Umbilical cord (tissue), 2 donors: ENCODE data around the gene SERBP1. TPM values are rescaled to one million over a fixed set of nuclear protein-coding genes. Genes with fewer than 3 reads are reported as not detected.
"Not testable (repeated sequence)": the region's sequence is repeated elsewhere in the genome, so short reads cannot be mapped to it uniquely, and the experiment has no call there.

Experiments used
- DNase-seq: peaks from one replicate; pipeline ENCODE4 v3.0.0-alpha.2; 2015; ENCODE audit warnings: low spot score
- total RNA-seq: library from RNA; depleted of rRNA; stranded (reverse); fragments of >200 nt; gene quantifications from one replicate; pipeline ENCODE4 v1.2.3, GENCODE V29; 2014; ENCODE audit warnings: low replicate concordance; ENCODE audit not compliant: insufficient read depth

SERBP1 gene
- total RNA-seq, 1 donor from 2014 or later: 190 TPM

DNA sequence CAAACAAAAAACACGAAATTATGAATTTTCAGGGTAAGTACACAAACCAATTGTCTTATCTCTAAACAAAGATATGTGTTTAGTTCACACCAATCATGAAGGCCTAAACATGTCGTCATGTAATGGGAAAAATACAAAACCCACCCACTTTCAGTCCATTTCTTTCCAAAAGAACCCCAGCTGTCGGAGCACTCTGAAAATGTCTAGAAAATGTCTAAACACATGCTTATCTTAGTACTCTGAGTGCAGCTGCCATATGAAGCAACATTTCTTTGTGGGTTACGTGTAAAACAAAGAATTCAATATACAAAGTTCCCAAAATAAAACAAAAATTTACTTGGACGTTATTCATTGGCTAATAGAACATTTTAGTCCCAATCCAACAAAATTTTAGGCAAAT lies 22.7 kb downstream of the SERBP1 start:
- DNase-seq: no peak

DNA sequence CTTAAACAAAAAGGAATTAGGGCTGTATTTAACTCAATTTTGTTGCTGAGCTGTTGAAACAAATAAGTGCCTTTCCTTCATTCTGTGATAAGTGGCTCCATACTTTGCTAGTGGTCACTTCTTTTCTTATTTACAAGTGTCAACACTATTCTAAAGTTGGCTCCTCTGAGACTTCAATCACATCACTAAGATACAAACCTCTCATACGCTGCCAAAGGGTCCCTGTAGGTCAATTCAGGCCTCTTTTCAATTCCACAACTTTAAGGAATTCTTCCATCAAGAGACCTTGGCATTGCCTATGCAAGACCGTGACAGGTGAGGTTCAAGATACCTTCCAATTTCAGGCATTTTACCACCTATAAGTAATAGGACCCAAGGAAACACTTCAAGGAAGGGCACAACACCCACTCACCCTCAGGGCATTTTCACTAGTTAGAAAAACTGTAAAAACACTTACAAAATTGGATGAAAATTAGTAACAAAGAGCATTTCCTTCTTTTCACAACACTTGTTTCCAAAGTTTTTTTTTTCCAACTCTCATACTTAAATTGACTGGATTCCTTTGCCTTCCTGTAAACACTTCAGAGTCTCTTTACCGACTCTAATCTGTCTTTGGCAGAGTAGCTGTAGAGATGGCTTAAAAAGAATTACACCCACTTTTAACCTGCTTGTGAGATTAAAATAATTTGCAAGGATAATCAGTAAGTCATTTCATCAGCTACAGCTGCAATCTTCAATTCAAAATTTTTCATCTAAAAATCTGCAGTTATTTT lies 24.5 kb downstream of the SERBP1 start:
- DNase-seq: no peak

DNA sequence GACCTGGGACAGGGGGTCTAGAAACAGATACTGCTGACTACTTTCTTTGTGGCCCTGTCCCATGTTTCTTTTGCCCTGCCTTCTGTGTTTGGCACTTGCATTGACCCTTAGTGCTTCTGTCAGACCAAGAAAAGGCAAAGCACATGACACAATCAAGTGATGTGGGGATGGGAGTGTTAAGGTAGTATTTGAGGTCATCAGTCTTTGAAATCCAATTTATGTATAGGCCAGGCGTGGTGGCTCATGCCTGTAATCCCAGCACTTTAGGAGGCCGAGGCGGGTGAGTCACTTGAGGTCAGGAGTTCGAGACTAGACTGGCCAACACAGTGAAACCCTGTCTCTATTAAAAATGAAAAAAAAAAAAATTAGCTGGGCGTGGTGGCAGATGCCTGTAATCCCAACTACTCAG lies 26.0 kb downstream of the SERBP1 start:
- DNase-seq: no peak

DNA sequence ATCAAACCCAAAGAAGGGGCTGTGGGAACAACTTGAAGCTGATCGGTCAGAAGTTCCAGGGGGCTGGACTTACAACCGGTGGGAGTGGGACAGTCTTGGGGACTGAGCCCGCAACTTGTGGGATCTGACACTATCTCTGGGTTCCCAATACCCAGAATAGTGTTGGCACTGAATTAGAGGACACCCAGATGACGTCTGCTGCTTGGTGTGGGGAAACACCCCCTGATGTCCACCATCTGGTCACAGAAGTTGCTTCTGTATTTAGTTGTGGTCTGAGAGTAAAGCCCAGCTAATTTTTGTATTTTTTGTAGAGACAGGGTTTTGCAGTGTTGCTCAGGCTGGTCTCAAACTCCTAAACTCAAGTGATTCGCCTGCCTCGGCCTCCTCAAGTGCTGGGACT lies 28.8 kb downstream of the SERBP1 start:
- no peak for DNase-seq

DNA sequence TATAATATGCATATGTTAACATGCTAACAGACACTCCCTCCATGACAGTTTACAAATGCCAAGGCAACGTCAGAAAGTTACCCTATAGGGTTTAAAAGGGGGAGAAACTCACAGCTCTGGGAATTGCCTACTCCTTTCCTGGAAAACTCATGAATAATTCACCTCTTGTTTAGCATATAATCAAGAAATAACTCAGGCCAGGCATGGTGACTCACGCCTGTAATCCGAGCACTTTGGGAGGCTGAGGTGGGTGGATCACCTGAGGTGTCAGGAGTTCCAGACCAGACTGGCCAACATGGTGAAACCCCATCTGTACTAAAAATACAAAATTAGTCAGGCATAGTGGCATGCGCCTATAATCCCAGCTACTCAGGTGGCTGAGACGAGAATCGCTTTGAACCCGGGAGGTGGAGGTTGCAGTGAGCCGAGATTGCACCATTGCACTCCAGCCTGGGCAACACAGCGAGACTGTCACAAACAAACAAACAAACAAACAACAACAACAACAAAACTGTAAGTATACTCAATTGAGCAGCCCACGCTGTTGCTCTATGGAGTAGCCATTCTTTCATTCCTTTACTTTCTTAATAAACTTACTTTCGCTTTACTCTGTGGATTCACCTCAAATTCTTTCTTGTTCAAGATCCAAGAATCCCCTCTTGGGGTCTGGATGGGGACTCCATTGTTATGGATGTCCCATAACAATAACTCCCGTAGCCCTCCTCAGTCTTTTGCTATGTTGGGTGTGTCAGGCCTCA lies 30.0 kb downstream of the SERBP1 start:
- not testable (repeated sequence) for DNase-seq

DNA sequence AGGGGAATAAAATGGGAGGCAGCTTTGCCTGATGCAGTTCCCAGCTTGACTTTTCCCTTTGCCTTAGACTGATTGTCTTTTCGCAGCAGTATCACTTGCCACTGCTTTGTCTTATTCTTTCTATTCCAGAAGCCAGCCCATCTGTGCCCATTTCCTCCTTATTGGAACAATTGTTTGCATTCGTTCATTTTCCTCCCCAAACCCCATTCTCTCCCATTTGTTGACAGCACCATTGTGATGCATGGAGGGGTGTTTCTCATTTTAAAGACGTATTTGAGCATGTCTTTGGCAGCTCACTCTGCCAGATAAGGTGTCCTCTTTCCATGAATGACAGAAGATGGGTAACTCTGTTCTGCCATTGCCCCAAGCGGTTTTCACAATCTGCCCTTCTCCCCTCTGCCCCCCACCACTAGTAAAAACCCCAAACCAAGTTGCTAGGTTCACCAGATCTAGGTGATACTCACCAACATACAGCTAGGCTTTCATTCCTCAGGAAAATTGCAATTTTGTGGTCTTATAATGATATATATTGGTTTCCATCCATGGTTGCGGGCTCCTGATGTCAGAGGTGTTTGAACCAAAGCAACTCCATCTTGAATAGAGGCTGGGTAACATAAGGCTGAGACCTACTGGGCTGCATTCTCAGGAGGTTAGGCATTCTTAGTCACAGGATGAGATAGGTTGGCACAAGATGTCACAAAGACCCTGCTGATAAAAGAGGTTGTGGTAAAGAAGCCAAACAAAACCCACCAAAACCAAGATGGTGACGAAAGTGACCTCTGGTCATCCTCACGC lies 30.8 kb downstream of the SERBP1 start:
- no peak for DNase-seq

DNA sequence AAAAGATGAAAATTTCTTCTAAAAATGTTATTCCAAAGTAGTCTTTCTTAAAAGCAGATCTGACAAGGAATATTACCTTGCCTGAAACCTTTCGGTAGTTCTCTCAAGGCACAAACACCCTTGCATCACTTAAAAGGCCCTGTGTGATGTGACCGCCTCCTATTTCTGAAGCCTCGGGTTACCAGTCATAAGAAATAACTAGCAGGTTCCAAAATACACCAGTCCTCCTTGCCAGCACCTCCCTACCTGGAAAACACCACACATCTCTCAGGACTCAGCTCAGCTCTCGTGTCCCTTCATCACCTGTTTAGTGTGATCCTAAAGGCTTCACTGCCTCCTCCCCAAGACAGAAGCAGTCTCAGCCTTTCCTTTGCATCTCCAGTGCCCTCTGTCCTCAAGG lies 35.7 kb downstream of the SERBP1 start:
- DNase-seq: no peak

DNA sequence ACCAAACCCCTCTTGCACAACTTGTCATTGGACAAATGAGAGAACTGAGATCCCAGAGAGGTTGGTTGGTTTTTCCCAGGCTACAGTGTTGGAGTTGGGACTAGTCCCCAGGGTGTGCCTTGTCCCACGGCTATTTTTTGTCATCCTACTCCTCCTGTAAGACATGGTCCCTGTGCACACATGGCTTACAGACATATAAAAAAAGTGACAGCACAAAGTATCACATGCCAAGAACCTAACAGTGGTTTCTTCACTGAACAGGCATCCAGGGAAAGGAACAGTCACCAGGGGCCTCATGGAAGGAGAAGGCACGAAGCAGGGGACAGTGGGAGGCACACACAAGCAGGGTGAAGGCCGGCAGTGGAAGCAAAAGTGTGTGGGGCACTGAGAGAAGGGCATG lies 36.5 kb downstream of the SERBP1 start:
- DNase-seq: no peak

DNA sequence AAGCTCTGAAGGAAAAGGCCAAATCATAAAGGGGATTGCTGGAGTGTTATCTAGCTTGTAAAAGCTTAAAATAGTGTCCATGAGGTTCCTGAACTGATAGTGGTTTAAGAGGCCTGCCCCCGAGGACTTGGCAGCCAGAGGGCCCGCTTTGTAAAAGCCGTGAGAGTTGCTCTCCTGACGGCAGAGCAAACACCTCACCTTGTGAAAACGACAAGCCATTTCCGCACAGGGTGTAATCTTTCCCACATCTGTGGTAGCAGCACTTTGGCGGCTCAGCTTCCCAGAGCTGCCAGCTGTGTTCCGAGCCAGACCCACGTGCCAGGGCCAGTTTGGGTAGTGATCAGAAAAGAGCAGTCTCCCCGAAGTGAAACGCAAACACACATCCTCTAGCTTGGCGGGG lies 37.0 kb downstream of the SERBP1 start:
- DNase-seq: peak; percentile 37

DNA sequence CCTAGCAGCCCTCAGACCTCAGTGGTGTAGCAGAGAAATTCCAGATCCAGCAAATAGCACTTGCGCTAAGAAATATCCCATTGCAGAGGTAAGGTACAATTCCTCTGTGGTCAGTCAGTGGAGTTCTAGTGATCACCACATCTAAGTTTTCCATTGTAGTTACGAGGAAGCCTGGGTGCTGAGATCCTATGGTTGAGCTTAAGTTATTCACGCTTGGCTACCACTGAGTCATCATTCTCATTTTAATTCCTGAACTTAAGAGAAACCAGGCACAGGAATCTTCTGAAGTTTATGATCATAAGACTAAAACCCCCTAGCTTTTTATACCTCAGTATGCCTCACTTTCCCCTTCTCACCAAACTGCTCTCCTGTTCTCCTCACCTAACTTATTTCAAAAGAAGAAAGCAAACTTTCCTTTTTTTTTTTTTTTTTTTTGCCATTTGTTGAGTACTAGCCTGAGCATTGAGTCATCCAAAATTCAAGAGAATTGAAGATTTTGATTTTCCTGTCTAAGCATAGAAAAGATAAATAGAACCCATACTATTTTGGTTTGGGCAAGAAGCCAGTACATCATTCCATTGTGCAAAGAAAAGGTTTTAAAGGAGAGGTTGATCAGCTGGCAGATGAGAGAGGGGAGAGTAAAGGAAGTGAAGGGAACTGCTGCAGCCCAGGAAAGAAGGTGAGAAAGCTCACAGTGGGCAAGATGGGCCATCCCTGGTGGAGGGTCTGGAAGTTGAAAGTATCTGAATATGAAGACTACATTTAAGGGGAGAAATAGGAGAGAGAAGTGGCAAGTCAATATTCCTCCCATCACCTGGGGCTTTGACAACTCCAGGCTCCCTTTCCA lies 39.9 kb downstream of the SERBP1 start:
- DNase-seq: no peak

DNA sequence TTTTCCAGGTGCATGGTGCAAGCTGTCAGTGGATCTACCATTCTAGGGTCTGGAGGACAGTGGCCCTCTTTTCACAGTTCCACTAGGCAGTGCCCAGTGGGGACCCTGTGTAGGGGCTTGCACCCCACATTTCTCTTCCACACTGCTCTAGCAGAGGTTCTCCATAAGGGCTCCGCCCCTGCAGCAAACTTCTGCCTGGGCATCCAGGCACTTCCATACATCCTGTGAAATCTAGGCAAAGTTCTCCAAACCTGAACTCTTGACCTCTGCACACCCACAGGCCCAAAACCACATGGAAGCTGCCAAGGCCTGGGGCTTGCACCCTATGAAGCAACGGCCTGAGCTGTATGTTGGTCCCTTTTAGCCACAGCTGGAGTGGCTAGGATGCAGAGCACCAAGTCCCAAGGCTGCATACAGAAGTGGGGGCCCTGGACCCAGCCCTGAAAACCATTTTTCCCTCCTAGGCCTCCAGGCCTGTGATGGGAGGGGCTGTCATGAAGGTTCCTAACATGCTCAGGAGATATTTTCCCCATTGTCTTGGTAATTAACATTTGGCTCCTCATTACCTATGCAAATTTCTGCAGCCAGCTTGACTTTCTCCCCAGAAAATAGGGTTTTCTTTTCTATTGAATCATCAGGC lies 46.1 kb downstream of the SERBP1 start:
- no peak for DNase-seq

DNA sequence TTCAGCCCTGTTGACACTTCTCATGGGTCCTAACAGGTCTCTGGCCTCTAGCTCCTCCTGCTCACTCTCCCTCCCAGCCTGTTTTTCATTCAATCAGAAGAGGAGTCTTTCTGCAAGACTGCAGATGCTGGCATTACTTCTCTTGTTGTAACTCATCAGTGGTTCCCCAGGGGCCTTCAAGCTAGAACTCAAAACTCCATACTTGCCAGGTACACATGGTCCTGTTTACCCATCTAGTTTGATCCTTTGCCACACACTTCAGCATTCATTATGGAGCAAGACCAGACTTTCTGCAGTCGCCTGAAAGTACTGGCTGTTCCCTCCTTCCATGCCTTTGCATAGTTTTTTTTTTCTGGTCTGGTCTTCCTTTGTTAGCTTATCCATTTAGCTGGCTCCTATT lies 47.9 kb downstream of the SERBP1 start:
- DNase-seq: no peak

DNA sequence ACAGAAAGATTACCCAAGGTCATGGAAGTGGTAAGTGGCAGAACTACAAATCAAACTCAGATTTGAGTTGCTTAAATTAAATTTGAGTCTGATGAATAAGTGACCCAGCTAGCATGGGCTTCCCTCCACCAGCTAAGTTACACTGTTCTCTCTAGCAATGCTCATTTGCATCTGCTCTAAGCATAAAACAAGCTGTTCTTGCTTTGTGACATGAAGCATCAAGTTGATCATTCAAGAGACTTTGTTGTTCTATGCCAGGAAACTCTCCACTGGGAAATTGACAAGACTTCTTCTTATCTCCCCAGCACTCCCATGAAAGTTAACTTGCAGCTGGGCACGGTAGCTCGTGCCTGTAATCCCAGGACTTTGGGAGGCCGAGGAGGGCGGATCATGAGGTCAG lies 49.0 kb downstream of the SERBP1 start:
- DNase-seq: no peak

DNA sequence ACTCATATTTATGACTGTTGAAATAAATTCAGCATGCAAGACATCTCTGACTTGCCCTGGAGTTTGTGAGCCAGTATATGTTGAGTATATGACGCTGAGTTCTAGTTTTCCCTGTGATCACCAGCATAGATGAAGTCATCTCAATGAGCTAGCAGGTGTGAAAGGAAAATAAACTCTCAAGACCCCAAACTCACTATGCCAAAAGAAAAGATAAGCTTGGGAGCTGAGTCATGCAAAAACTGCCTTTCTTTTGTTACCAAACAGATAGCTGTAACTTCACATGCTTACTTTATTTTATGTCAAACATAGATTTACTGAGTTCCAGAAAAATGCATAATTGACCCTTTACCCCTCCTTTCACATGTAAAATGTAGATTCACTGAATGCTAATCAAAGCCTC lies 52.9 kb downstream of the SERBP1 start:
- DNase-seq: no peak

DNA sequence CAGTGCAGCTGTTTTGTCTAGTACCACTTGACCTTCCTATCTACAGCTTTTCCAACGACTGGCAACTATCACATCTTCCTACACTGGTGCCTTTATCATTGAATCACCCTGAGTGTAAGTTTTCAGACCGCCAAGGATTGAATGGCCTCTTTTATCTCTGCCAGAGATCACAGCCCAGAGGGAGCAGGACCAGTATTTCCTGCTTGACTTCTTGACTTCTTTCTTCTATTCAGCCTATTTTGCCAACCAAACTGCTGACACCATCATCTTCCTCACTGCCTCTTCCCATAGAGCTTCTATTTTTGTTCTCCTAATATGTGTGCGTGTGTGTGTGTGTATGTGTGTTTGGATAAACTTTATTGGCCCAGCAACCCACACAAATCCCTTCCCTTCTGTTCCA lies 53.8 kb downstream of the SERBP1 start:
- DNase-seq: peak; percentile 37

DNA sequence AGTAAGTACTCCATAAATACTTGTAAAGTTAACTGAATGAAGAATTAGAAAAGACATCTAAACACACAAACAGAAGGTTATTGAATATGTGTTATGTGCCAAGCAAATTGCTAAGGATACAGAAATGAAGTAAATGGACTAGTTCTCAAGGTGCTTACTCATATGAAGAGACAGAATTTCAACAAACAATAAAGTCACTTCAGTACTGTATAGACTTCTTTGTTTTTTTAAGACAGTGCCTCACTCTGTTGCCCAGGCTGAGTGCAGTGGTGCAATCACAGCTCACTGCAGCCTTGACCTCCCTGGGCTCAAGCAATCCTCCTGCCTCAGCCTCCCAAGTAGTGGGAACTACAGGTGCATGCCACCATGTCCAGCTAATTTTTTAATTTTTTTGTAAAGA lies 57.3 kb downstream of the SERBP1 start:
- no peak for DNase-seq

DNA sequence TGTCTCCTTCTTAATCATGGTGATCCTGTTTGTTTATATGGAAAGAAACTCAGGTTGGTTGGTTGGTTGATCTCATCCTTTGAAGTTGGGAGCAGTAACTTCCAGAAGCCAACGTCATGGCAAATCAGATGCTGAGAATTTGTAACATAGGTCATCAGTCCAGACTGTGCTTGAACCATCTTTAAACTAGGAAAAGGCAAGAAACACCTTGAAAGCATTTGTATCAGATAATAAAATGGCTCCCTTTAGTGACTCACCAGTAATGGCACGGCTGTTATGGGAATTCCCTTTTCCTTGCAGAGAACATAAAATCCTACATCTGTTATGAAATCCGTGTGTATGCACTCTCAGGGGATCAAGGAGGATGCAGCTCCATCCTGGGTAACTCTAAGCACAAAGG lies 58.1 kb downstream of the SERBP1 start:
- DNase-seq: no peak

DNA sequence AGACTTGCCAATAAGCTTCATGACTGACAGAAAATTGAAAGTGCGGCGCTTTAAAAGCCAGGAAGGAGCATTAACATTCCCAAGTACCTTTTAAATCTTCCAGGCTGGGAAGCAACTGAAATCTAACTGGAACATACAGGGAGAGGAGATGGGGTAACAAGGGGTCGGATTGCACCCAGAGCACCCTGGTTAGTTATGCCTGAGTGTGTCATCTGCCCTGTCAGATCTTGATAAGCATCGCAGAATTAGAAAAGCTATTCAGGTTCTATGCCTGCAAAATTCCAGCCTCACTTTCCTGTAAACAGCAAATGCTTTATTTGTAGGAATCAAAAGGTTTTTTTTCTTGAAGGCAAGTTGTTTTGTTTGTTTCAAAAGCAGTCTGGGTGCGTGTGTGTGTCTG lies 58.5 kb downstream of the SERBP1 start:
- DNase-seq: no peak

DNA sequence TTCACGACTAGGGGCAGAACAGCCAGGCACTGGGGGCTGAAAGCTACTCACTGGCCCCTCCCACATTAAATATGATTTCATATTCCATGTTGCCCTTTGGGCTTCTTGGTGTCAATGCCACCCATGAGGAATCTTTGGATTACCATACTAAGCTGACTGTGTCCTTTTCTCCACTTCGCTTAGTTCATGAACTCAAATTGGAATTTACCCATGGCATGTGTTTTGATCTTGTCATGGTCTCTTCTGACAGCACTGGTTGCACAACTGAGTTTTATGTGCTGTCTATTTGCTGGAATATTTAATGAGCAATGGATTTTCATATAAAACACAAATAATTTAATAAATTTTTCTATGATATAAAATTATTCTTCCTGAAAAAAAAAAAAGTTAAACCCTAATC lies 59.2 kb downstream of the SERBP1 start:
- no peak for DNase-seq

DNA sequence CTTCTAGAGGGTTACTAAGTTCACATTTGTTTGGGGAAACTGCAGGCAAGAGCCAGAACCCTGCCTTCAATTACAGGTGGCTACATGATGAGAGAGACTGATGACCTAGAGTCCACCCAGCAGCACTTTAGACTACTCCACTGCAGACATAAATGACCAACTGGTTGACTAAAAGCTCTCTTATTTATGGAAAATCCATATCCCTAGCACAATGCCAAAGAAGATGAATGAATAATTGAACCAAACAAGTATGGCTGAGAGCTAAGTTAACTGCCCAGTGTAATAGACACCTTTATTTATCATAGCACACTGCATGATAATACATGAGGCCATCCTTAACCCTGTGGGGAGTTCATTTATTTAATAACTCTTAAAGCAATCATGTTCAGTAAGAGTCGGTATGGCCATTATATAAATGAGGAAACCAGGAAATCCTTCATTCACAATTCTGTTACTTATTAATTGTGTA lies 62.1 kb downstream of the SERBP1 start:
- DNase-seq: no peak
